CD4-positive, alpha-beta T cell (primary cell): Measurements from ENCODE around the gene CHST14. TPM values are rescaled to one million over a fixed set of nuclear protein-coding genes. Genes with fewer than 3 reads are reported as not detected.

Source experiments
- ATAC-seq: fragments of 200-7000 bp; cut with Tn5 transposase; one replicate; pipeline ENCODE4 v1.10.0; 2022; ENCODE audit warnings: mild to moderate bottlenecking; ENCODE audit not compliant: poor library complexity
- CTCF ChIA-PET: fragments of 350-600 bp; sonication (Branson Sonifier 250); formaldehyde crosslinking; loops from one replicate; lab custom pipeline; 2021; ENCODE audit warnings: antibody characterized with exemption, inconsistent platforms; lab: Charles Lee
- POLR2A ChIA-PET: fragments of 350-600 bp; sonication (Branson Sonifier 250); formaldehyde crosslinking; loops from one replicate; lab custom pipeline; 2021; ENCODE audit warnings: antibody characterized with exemption, inconsistent platforms; lab: Charles Lee
- DNase-seq, 14 experiments: peaks; one replicate each; pipeline ENCODE4 v3.0.0-alpha.2; 2013 to 2020; ENCODE audit warnings: mixed read lengths in 2 of 14
- H3K27ac ChIP-seq, 2 donors: one replicate each; pipeline versions ENCODE4 v1.5.1 to v1.7.0; 2013; ENCODE audit warnings: low read length in 2 of 2, low read depth in 1 of 2, mild to moderate bottlenecking in 1 of 2
- H3K27me3 ChIP-seq, 2 experiments: 1 replicate in 1 of 2; 2 replicates in 1 of 2; pipeline versions ENCODE4 v1.6.1 to v1.7.0; 2013; ENCODE audit warnings: low read length in 2 of 2, control low read depth in 1 of 2, mild to moderate bottlenecking in 1 of 2, moderate library complexity in 1 of 2; ENCODE audit not compliant: insufficient read depth in 2 of 2, control insufficient read depth in 1 of 2
- H3K36me3 ChIP-seq: one replicate; pipeline ENCODE4 v1.6.1; 2013; ENCODE audit warnings: low read length, control low read depth; ENCODE audit not compliant: insufficient read depth
- H3K4me1 ChIP-seq: one replicate; pipeline ENCODE4 v1.6.1; 2013; ENCODE audit warnings: low read length, control low read depth; ENCODE audit not compliant: insufficient read depth
- H3K4me3 ChIP-seq: one replicate; pipeline ENCODE4 v1.5.1; 2013; ENCODE audit warnings: mild to moderate bottlenecking, low read length, moderate library complexity
- H3K9me3 ChIP-seq, 2 experiments: 1 replicate in 1 of 2; 2 replicates in 1 of 2; pipeline versions ENCODE4 v1.6.1 to v1.7.0; 2013; ENCODE audit warnings: low read length in 2 of 2, mild to moderate bottlenecking in 2 of 2, control low read depth in 1 of 2, moderate library complexity in 1 of 2; ENCODE audit not compliant: control insufficient read depth in 1 of 2, insufficient read depth in 1 of 2
- H3K27ac Mint-ChIP-seq: one replicate; pipeline ENCODE4 v1.8.0; 2020; ENCODE audit warnings: mixed read lengths
- H3K27me3 Mint-ChIP-seq: one replicate; pipeline ENCODE4 v1.8.0; 2021; ENCODE audit warnings: mixed read lengths
- H3K36me3 Mint-ChIP-seq: one replicate; pipeline ENCODE4 v1.8.0; 2021; ENCODE audit warnings: low read depth, mixed read lengths
- H3K4me1 Mint-ChIP-seq: one replicate; pipeline ENCODE4 v1.8.0; 2021; ENCODE audit warnings: low read depth, mixed read lengths
- H3K4me3 Mint-ChIP-seq: one replicate; pipeline ENCODE4 v1.8.0; 2020; ENCODE audit warnings: mild to moderate bottlenecking, mixed read lengths
- H3K9me3 Mint-ChIP-seq: one replicate; pipeline ENCODE4 v1.8.0; 2020; ENCODE audit warnings: mixed read lengths
- intact Hi-C, 2 experiments: fragments of 100-400 bp; cut with DNase I in 1 of 2; cut with micrococcal nuclease in 1 of 2; formaldehyde crosslinking; loops; one replicate each; pipeline versions ENCODE4 v1.15.1 to v1.9.0; 2023 to 2025; cut with DNase I, micrococcal nuclease
- total RNA-seq, 174 experiments: library from RNA in 2 of 174; stranded (reverse) in 2 of 174; gene quantifications; one replicate each; pipeline ENCODE4 v1.2.3 and lab custom pipeline; 2021 to 2026
- TF ChIP-seq, protein P1 (sequence below): fragments of 200-600 bp; IDR thresholded peaks from one replicate; pipeline ENCODE4 v1.8.0; 2022; ENCODE audit warnings: antibody characterized with exemption, mild to moderate bottlenecking

The CHST14 gene
- total RNA-seq, 2 experiments from 2014 or later: 4.6 to 5.1 TPM

DNA sequence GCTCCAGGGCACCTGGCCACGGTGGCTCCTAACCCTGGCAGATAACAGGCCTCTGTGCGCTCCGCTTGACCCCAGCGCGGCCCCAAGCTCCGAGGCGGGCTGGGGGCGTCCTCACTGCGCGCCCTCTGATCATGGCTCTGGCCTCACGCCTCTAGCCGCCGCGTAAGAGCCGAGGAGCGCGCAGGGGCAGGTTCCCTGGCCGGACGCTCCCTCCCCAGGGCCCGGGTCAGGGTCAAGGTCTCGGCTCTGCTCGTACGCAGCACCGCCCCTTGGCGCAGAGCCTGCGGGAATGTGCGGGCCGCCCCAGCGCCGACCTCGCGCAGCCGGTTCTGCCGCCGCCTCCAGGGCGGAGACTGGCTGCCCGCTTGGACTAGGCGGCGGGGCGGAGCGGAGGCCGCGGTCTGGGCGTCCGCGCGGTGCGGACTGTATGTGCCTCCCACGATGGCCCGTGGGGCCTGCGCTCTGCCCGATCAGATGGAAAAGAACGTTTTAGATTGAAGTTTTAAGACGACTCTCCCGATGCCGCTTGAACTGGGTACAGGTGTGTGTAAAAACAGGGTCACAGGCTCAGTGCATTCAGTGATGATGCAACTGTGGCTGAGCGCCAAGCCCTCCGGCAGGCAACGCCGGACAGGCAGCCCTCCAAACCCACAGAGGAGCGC, 40.8 kb downstream of the CHST14 start:
- Histone ChIP-seq H3K4me3 (peak overlapping the region; percentile 41), H3K9me3 (peaks cover 0 to 6% of the 10 kb centered on the region in 2 experiments), H3K27me3 (peaks cover 30 to 45% of the 10 kb centered on the region in 2 experiments), H3K27ac (no peak overlapping the region), H3K4me1 (peaks cover 21% of the 10 kb centered on the region), H3K36me3 (no peaks in the 10 kb centered on the region)
- H3K4me1 Mint-ChIP-seq: peaks cover 30% of the 10 kb centered on the region
- no peaks in the 10 kb centered on the region for H3K36me3 Mint-ChIP-seq
- ATAC-seq (peak; percentile 12), DNase-seq (peak in 4 of 14 experiments; percentile 4 to 39 (median 15))
- no peaks in the 10 kb centered on the region for H3K9me3 Mint-ChIP-seq
- ChIA-PET CTCF (no interaction called here), POLR2A (no interaction called here)
- H3K27me3 Mint-ChIP-seq: peaks cover 74% of the 10 kb centered on the region
- TF ChIP-seq, protein P1, sequence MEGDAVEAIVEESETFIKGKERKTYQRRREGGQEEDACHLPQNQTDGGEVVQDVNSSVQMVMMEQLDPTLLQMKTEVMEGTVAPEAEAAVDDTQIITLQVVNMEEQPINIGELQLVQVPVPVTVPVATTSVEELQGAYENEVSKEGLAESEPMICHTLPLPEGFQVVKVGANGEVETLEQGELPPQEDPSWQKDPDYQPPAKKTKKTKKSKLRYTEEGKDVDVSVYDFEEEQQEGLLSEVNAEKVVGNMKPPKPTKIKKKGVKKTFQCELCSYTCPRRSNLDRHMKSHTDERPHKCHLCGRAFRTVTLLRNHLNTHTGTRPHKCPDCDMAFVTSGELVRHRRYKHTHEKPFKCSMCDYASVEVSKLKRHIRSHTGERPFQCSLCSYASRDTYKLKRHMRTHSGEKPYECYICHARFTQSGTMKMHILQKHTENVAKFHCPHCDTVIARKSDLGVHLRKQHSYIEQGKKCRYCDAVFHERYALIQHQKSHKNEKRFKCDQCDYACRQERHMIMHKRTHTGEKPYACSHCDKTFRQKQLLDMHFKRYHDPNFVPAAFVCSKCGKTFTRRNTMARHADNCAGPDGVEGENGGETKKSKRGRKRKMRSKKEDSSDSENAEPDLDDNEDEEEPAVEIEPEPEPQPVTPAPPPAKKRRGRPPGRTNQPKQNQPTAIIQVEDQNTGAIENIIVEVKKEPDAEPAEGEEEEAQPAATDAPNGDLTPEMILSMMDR: no peak
- intact Hi-C loops: no loop called here
- H3K4me3 Mint-ChIP-seq: peak overlapping the region; percentile 80
- H3K27ac Mint-ChIP-seq: no peak overlapping the region

DNA sequence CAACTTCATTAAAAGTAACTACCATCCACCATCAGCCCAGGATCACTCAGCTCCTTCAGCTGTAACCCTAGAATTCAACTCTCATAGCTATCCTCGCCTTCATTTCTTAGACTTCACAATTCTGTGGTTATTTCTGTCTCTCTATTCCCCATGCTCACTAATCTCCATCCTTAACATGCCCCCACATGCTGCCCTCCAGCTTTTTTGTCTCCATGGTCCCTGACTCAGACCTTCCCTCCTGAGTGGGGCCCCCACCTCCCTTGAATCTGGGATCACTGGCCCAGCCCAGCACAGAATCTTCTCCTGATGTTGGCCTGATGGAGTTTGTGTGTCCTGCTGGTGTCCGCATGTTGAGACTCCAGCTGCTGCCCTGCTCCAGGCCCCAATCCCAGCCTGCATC, 41.7 kb downstream of the CHST14 start:
- no peaks in the 10 kb centered on the region for H3K9me3 Mint-ChIP-seq
- H3K27me3 Mint-ChIP-seq: peaks cover 66% of the 10 kb centered on the region
- peaks cover 14% of the 10 kb centered on the region for H3K4me1 ChIP-seq
- H3K4me3 Mint-ChIP-seq: peak overlapping the region; percentile 75
- no peak overlapping the region for H3K4me3 ChIP-seq
- H3K27ac Mint-ChIP-seq: no peak overlapping the region
- TF ChIP-seq, protein P1: no peak
- no peak overlapping the region for H3K27ac ChIP-seq
- DNase-seq (no peak), ATAC-seq (no peak)
- H3K9me3 ChIP-seq: peaks cover 0 to 6% of the 10 kb centered on the region in 2 experiments
- ChIA-PET CTCF (no interaction called here), POLR2A (no interaction called here)
- peaks cover 26 to 38% of the 10 kb centered on the region in 2 experiments for H3K27me3 ChIP-seq
- no peaks in the 10 kb centered on the region for H3K36me3 ChIP-seq
- intact Hi-C loops: no loop called here
- no peaks in the 10 kb centered on the region for H3K36me3 Mint-ChIP-seq
- peaks cover 21% of the 10 kb centered on the region for H3K4me1 Mint-ChIP-seq

DNA sequence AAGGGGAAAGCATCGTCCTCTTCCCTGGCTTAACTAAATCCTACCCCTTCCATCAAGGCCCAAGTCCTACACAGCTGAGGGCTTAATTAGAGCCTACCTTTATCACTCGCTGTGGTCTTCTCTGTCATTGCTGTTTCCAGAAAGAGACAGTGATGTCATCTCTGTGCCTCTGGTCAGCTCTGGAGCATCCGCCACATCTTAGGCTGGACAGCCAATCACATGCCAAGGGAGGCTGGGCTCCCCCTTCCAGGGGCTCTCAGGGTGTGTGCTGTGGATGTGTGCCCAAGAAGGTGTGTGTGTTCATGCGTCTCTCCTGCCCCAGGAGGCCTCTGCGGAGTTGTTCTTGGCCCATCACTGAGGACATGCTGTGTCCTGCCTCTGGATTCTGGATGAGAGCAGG, 42.8 kb downstream of the CHST14 start:
- ATAC-seq (no peak), DNase-seq (no peak)
- TF ChIP-seq, protein P1: no peak
- intact Hi-C loops: no loop called here
- peaks cover 54% of the 10 kb centered on the region for H3K27me3 Mint-ChIP-seq
- H3K4me1 ChIP-seq: peaks cover 13% of the 10 kb centered on the region
- H3K27ac Mint-ChIP-seq: no peak overlapping the region
- ChIA-PET CTCF (no interaction called here), POLR2A (no interaction called here)
- peaks cover 21 to 30% of the 10 kb centered on the region in 2 experiments for H3K27me3 ChIP-seq
- H3K4me3 Mint-ChIP-seq: no peak overlapping the region
- H3K36me3 ChIP-seq: no peaks in the 10 kb centered on the region
- no peaks in the 10 kb centered on the region for H3K9me3 Mint-ChIP-seq
- H3K9me3 ChIP-seq: peaks cover 0 to 6% of the 10 kb centered on the region in 2 experiments
- H3K27ac ChIP-seq: no peak overlapping the region
- peaks cover 16% of the 10 kb centered on the region for H3K4me1 Mint-ChIP-seq
- no peaks in the 10 kb centered on the region for H3K36me3 Mint-ChIP-seq
- H3K4me3 ChIP-seq: no peak overlapping the region
